ENCODE measurements around the gene DOCK2.
"Not testable (repeated sequence)": the region's sequence is repeated elsewhere in the genome, so short reads cannot be mapped to it uniquely, and the experiment has no call there.

DOCK2 gene

DNA sequence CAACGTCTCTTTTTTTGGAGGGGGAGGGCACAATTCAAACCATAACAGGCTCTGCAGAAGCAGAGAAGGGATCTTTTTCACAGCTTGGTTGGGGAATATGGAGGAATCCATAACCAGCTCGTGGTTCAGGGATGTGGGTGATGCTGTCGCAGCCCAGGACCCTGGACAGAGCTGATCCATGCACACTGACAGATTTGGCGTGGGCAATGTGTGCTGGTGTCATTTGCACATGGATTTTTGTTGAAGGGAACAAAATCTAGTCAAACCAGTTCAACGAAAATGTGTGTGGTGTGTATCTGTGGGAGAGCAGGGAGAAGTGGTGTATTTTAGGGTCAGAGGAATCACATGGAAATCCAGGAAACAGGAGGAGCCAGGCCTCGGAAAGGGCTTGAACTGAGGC is 4.2 kb downstream of the DOCK2 start:
- no peak for DNase-seq

DNA sequence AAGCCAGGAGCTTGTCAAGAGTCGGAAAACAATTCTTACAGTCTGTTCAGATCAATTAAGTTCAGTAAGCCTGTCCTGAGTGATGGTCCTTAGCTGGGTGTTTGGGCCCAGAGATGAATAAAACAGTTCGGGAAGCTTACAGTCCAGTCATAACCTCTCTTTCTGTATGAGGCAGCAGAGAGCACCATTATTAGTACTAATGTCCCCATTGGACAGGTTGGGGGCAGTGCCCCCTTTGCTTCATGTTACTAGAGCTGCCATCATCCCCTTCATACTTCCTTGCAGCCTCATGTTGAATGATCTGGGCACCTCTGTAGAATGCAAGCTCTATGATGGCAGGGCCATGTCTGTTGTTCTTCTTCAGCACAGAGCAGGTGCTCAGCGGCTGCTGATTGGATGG is 9.8 kb downstream of the DOCK2 start:
- no peak for DNase-seq

DNA sequence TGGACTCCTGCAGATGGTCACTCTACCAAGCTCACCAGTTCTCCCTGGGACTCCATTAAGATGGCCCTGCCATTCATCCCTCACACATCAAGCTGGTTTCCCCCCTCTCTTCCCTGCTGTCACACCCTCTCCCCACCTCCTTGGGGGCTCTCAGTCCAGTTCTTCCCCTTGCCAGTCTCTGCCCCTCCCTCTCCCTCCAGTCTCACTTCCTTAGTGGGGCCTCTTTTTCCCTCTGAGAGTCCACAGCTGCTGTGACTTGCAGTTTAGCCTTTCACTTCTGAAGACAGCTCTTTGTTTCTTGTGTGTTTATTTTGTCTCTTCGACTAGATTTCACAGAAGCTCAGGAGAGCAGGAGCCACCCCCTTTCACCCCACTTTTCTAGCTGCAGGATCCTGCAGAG is 10.5 kb downstream of the DOCK2 start:
- no peak for DNase-seq

DNA sequence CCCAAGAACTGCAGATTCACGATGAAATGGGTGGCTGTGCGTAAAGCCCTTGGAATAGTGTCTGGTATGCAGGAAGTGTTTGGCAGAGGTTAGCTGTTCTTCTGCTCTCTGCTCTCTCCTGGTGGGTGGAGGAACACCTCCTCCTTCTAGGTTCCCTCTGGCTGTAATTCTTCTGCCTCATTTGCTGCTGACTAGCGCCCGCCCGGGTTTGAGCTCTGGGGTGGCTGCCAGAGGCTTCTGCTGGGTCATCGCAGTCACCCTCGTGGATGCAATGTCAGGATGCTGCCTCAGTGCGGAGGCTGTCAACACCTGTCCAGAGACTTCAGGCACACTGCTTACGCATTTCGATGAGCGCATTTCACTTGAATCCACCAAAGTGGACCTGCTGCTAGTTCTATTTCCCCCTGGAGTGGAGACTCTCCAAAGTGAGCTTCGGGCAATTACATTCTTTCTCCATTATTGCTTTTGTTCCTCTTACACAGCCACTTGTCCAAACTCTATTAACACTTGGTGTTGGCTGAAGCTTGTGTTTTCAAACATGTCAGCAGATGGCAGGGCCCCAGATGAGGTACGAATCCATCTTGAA is 11.7 kb downstream of the DOCK2 start:
- no peak for DNase-seq

DNA sequence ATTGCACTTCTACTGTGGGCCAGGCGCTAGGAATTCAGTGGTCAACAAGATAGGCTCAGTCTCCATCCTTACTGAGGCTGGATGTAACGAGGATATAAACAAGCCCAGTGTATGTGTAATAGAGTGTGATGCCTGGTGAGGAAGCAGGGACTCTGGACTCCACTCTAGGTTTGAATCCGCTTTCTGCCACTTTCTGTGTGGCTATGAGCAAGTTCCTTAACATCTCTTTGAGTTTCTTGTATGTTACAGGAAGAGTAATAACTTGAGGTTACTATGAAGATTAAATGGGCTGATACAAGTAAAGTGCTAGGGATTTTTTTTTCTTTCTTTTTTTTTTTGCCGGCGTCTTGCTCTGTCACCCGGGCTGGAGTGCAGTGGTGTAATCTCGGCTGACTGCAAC is 12.4 kb downstream of the DOCK2 start:
- DNase-seq, result no peak

DNA sequence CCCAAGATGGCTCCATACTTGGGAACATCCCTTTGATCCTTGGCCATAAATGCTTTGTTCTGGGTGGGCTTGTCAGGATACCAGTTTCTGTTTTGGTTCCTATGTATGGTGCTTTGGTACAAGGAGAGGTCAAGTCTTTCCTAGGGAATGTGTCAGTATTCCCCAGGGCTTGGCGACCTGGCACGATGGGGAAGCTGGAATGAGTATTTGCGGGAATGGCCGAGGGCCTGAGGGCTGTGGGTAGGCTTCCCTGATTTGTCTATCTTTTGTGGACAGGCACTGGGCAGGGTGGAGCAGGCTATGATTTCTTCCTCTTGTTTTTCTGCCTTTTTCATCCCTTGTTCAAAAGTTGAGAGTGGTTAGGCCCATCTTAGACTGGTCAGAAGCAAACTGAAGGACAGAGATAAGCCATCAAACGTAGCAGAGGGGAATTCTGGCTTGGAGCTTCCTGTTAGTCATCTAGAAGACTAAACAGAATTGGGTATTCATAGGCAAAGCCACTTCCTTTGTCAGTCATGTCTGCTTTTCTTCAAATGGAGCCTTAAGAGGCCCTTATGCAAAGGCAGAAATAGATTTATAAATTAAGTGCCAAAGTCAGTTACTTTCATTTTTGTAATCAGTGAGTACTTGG is 13.7 kb downstream of the DOCK2 start:
- DNase-seq, result no peak

DNA sequence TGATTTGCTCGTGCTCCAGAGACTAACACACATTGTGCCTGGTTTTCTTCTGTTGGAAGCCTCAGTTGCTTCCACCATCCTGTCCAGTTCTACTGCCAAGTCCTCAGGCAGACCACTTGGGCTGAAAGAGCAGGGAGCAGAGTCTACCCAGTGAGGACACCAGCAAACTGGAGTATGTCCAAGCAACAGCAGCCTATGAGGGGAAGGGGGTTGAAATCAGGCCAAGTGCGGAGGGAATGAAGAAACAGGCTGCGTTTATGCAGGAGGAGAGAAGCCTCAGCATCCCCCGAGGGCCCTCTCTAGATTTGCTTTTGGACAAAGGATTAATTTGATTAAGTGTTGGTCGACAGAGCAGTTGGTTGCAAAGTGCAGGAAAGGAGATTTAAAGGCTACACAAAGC is 14.5 kb downstream of the DOCK2 start:
- DNase-seq, result no peak

DNA sequence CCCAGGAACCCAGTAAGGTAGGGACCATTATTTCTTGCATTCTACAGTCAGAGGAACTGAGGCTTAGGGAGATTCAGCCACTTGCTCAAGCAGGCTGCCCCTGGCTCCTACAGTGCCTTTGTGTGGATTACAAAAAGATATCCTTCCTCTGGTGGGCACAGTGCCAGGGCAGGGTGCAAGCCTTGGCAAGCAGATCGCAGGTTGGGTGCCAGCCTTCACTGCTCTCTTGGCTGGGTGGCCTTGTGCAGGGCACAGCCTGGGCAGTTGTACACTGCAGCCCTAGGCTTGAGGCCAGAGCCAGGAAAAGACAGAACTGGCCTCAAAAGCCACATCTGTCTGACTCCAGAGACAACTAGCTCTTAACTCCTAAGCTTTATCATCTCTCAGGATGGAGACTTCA is 15.0 kb downstream of the DOCK2 start:
- DNase-seq, result no peak

DNA sequence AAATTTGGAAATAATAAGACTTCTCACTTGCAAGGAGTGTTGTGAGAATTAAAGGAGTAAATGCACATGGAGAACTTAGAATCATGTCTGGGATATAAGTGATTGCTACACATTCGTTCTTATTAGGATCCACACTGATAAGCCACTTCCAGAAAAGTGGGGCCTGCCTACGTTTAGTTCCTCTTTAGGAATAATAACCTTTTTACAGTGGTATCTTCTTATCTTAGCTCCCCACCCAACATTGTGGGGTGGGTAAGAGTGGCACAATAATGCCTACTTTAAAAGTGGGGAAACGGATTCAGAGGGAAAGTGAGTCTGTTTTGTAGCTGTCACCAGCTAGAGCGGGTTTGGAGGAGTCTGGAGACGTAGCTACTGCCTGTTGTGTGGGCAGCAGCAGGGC is 16.0 kb downstream of the DOCK2 start:
- DNase-seq, result no peak

DNA sequence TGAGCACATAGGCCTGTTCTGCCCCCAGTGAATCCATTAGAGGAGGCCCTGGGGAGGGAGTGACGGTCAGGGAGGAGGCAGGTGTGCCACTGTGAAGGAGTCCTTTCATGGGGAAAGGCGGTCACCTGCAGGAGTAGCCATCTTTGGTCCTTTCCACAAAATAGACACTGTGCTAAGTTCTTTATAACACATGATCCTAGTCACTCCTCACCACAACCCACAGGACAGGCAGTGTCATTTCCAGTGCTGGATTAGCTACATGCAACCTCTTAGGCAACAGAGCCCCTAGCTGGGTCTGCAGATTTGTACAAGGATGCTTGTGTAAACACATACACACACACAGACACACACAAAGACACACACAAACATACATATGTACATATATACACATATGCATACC is 18.3 kb downstream of the DOCK2 start:
- no peak for DNase-seq

DNA sequence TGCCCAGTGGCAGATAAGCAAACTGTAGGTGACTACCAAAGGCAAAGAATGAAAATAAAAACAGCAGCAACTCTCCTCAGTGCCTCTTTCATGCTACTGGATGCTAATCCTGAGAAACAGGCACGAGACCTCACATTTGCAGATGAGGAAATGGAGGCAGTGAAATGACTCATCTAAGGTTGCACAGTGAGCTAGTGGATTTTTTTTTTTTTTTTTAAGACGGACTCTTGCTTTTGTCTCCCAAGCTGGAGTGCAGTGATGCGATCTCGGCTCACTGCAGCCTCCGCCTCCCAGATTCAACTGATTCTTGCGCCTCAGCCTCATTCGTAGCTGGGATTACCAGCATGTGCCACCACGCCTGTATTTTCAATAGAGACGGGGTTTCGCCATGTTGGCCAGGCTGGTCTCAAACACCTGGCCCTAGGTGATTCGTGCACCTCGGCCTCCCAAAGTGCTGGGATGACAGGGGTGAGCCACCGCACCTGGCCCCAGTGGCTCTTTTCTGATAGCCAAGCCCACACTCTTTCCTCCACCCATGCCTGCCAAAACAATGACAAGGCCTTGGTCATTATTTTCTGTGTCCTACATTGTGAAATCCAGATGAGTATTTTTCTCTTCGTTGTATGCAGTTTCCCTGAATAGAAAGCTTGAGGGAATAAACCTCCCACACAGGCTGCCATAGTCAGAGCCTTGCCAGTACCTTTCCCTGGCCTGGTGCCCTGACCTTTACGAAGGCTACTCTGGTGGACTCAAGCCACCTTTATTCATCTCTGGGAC is 19.2 kb downstream of the DOCK2 start:
- DNase-seq, result no peak

DNA sequence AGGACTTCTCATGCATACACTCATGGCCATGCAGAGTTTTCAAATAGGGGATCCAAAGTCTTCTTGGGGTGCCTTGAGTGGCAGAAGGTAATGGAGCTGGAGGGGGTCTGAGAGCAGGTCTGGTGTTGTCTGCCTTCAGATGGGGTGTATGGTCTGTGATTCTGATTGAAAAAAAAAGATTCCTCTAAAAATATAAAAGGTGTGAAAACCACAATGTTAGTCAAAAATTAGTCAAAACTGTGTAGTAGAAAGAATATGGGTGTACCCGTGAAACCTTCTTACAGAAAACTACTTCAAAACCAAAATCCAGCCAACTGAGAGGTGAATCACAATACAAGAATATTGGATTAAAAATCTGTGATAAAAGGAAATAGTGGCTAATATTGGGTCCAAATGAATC is 20.1 kb downstream of the DOCK2 start:
- no peak for DNase-seq

DNA sequence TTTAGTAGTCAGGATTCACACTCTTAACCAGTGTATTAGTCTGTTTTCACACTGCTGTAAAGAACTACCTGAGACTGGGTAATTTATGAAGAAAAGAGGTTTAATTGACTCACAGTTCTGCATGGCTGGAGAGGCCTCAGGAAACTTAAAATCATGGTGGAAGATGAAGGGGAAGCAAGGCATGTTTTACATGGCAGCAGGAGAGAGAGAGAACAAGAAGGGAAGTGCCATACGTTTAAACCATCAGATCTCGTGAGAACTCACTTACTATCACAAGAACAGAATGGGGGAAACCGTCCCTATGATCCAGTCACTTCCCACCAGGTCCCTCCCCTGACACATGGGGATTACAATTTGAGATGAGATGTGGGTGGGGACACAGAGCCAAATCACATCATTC is 25.4 kb downstream of the DOCK2 start:
- DNase-seq, result not testable (repeated sequence)

DNA sequence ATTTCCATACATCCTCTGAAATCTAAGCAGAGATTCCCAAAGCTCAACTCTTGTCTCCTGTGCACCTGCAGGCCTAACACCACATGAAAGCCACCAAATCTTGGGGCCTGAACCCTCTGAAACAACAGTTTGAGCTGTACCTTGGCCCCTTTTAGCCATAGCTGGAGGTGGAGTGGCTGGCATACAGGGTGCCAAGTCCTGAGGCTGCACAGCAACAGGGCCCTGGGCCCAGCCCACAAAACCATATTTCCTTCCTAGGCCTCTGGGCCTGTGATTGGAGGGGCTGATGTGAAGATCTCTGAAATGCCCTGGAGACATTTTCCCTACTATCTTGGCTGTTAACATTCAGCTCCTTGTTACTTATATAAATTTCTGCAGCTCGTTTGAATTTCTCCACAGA is 26.5 kb downstream of the DOCK2 start:
- no peak for DNase-seq

DNA sequence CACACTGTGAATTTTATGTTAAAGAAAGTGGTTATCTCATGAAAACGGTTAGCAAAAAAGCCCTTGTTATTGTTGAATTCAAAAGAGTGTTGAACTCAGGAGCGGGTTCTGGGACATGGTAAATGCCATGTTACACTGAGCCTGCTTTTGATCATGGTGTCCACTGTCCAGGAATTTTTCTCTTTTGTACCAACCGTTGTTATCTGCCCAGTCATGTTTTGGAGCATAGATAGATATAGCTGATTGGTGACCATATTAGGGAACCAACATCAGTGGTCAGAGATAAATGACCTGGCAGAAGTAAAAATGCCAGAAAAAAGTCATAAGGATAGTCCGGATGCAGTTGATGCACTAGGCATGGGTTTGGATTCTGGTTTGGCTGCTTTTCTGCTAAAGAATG is 29.3 kb downstream of the DOCK2 start:
- no peak for DNase-seq

DNA sequence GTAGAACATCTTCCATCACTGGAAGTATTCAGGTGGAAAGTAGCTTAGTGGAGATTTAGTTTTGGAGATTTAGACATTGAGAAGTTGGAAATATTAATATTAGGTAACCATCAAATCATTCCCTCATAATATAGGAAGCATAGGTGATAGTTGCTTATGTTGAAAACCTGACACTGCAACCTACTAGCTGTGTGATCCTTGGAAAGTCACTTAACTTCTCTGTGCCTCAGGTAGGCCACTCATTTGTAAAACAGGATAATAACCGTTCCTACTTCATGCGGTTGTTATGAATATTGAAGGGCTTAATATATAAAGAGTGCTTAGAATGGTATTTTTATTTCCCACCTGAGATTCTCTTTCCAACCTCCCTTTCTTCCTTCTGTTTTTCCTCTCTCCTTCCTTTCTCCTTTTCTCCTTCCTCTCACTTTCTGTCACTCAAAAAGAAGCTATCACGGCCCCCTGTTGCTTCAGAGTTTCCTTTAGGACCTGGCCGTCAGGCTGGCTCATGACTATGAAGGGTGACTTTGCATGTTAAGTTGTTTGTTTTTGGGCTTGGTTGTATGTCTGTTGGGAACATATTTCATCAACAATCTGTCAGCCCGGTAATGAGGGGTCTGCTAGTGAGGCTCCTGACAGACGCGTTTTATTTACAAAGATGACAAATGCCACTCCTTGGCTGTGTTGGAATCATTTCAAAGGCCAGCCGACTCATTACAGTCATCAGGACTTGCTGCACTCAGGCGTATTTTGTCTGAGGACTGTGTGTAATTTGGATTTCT is 31.0 kb downstream of the DOCK2 start:
- DNase-seq, result no peak

DNA sequence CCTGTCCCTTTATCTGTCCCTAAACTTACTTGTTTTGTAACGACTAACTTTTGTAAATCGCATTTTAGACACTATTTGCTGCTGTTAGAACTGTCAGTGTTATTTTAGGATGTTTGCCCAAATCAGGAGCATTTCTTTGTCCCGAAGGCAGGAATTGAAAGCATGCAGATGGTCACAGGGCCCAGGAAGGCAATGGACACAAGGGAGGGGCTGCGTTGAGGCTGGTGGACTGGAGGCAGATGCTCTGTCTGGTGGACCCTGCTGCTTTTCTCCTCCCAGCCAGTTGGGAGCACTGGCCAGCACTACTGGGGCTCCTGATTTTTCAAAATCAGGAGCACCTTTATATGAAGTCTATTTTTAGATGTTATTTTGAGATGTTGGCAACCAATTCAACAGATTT is 31.7 kb downstream of the DOCK2 start:
- no peak for DNase-seq

DNA sequence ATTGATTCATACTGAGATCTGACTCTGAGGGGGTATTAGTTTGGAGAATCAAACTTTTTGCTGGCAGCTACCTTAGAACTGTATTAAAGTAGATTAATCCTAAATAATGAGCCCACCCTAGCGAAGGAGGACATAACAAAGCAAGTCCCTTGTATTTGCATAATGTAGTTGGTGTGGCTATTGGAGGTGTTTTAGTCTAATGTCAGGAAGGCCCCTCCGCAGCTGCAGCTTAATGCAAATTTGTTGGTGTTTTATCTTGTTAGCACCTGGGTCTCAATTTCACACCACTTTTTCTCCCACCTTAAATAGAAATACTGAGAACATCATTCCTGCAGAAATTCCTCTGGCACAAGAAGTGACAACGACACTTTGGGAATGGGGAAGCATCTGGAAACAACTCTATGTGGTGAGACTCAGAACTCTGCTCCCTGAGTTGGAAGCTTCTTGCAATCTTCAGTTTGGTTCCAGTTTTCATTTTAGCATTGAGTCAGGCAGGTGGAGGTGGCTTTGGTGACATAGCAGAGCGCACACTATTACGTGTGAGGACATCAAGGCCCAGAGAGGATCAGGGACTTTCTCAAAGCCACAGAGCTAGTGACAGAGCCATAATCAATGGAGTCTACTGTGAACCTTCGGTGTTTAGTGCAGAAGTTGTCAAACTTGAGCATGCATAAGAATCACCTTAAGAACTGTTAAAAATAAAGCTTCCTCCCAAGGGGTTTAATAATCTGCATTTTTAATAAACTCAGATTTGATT is 33.9 kb downstream of the DOCK2 start:
- no peak for DNase-seq

DNA sequence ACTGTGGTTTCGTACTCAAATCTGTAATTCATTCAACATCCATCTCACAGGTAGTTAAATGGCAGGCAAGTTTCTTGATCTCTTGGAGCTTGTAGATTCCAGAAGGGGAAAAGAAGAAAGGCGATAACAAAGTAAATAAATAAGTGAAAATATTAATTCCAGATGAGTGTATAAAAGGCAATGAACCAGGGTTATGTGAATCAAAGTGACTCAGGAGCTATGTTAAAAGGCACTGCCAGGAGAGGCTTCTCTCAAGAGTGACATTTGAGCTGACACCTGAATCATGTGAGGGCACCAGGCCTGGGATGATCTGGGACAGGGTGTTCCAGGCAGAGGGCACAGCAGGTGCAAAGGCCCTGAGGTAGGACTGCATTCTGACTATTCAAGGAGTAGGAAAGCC is 45.0 kb downstream of the DOCK2 start:
- no peak for DNase-seq

DNA sequence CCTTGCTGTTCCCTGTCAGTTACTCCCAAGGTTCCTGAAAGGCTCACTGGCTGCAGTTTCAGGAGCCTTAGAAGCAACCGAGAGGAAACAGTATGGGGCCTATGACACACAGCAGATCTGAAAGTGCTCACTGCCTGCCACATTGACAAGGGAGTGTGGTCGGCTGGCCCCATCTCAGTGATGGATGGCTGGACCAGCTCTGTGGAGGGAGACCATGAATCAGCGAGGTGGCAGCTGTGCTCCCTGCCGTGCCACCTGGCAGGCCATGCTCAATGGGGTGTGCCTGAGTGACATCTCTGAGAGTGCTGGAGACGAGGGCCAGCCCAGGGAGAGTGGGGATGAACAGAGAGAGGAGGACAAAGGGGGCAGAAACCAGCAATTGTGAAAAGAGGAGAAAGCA is 49.1 kb downstream of the DOCK2 start:
- DNase-seq, result no peak

DNA sequence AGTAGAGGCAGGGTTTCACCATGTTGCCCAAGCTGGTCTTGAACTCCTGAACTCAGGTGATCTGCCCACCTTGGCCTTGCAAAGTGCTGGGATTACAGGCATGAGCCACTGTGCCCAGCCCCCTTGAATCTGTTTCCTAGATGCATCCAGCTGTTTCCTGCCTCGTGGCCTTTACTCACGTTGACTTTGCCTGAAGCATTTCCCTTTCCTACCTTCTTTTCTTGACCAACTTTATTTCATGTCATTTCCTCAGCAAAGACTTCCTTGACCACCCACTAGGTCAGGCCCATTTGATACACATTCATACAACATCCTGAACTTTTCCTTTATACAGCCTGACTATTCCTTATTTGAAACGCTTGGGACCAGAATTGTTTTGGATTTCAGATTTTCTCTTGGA is 51.0 kb downstream of the DOCK2 start:
- DNase-seq, result no peak

DNA sequence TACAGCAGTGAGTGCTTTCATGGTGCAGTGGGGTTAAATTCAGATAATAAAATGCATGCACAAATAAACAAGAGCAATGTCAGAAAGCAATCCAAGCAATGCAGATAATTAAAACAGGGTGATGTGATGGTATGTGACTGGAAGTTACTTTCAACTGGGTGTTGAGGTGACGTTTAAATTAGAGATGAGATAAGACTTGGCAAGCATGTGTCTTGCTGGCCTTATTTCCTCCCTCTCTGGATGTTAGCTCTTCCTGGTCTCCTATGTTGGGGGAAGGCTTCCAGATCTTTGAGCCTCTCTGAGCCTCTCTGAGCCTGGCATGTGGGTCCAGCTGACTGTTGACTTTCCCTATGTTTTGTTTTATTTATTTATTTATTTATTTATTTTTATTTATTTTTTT is 54.4 kb downstream of the DOCK2 start:
- DNase-seq, result no peak

DNA sequence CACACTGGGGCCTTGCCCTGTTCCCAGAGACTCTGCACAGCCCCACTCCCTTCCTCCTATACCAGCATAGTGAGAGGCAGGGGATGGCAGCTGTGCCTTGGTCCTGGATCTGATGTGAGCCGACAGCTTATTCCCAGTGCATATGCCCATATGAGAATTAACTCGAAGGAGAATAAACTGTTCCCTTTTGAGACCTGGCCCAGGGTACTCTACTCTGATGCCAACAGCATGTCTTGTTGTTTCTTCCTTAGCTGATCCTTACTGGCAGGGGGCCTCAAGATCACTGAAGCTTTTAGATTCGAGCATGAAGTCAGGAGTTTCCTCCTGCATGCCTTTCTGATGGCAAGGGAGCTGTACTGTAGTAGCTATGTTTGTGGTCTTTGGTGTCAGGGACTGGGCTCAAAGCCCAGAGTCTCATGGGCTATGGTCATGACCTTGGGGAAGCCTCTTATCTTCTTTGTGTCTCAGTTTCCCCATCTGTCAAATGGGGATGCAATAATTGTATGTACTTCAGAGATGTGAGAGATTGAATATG is 57.1 kb downstream of the DOCK2 start:
- no peak for DNase-seq
